Mesothelial cell of epicardium (in vitro differentiated cells): Measurements from ENCODE around the gene OLFM2. TPM values are rescaled to one million over a fixed set of nuclear protein-coding genes. Genes with fewer than 3 reads are reported as not detected.

Source experiments
- DNase-seq, 2 experiments: peaks; one replicate each; pipeline ENCODE4 v3.0.0; 2021; ENCODE audit warnings: low spot score in 2 of 2; ENCODE audit not compliant: unreplicated experiment in 2 of 2
- H3K27ac Mint-ChIP-seq: 2 replicates; pipeline ENCODE4 v1.8.0; 2021; ENCODE audit warnings: mixed read lengths
- H3K27me3 Mint-ChIP-seq: 2 replicates; pipeline ENCODE4 v1.8.0; 2021; ENCODE audit warnings: low read depth, mixed read lengths
- H3K36me3 Mint-ChIP-seq: 2 replicates; pipeline ENCODE4 v1.8.0; 2021; ENCODE audit warnings: mixed read lengths
- H3K4me1 Mint-ChIP-seq: 2 replicates; pipeline ENCODE4 v1.8.0; 2021; ENCODE audit warnings: mixed read lengths
- H3K4me3 Mint-ChIP-seq: 2 replicates; pipeline ENCODE4 v1.8.0; 2021; ENCODE audit warnings: mild to moderate bottlenecking, moderate library complexity, mixed read lengths
- H3K9me3 Mint-ChIP-seq: 2 replicates; pipeline ENCODE4 v1.8.0; 2021; ENCODE audit warnings: mixed read lengths
- CTCF ChIP-seq: fragments of 200-600 bp; sonication (generic); IDR thresholded peaks from one replicate; pipeline ENCODE4 v1.5.0; 2021; ENCODE audit warnings: antibody characterized with exemption; ENCODE audit not compliant: unreplicated experiment
- total RNA-seq: library from RNA; stranded (reverse); gene quantifications from 3 replicates; pipeline ENCODE4 v1.2.1, GENCODE V29; 2021

The OLFM2 gene
- total RNA-seq, 1 donor from 2014 or later, result 99.2 TPM

GRCh38 chr19:9969688-9969975 is 33.3 kb upstream of the OLFM2 start:
- H3K9me3 Mint-ChIP-seq, result no peaks in the 10 kb centered on the region
- H3K4me1 Mint-ChIP-seq, result no peaks in the 10 kb centered on the region
- H3K27me3 Mint-ChIP-seq, result peaks cover 58% of the 10 kb centered on the region
- no peak overlapping the region for H3K27ac Mint-ChIP-seq
- TF ChIP-seq CTCF, result no peak
- H3K36me3 Mint-ChIP-seq, result no peaks in the 10 kb centered on the region
- no peak overlapping the region for H3K4me3 Mint-ChIP-seq
- DNase-seq, result no peak

- no peak overlapping the region for H3K4me3 Mint-ChIP-seq
- no peaks in the 10 kb centered on the region for H3K4me1 Mint-ChIP-seq
- peaks cover 63% of the 10 kb centered on the region for H3K27me3 Mint-ChIP-seq
- no peak overlapping the region for H3K27ac Mint-ChIP-seq
- no peaks in the 10 kb centered on the region for H3K36me3 Mint-ChIP-seq
- no peak for DNase-seq
- no peak for TF ChIP-seq CTCF
- no peaks in the 10 kb centered on the region for H3K9me3 Mint-ChIP-seq
Measured at GRCh38 chr19:9968820-9969687, 32.7 kb upstream of the OLFM2 start.

- Mint-ChIP-seq H3K27me3 (peaks cover 75% of the 10 kb centered on the region), H3K27ac (no peak overlapping the region), H3K9me3 (no peaks in the 10 kb centered on the region), H3K36me3 (no peaks in the 10 kb centered on the region), H3K4me1 (no peaks in the 10 kb centered on the region), H3K4me3 (no peak overlapping the region)
- TF ChIP-seq CTCF, result no peak
- DNase-seq, result no peak
Measured at GRCh38 chr19:9967326-9967725, 31.0 kb upstream of the OLFM2 start.

- no peaks in the 10 kb centered on the region for H3K9me3 Mint-ChIP-seq
- DNase-seq, result no peak
- H3K4me1 Mint-ChIP-seq, result no peaks in the 10 kb centered on the region
- no peak for TF ChIP-seq CTCF
- H3K27ac Mint-ChIP-seq, result no peak overlapping the region
- H3K36me3 Mint-ChIP-seq, result no peaks in the 10 kb centered on the region
- H3K4me3 Mint-ChIP-seq, result no peak overlapping the region
- peaks cover 68% of the 10 kb centered on the region for H3K27me3 Mint-ChIP-seq
Measured at GRCh38 chr19:9966448-9966847, 30.1 kb upstream of the OLFM2 start.

- no peaks in the 10 kb centered on the region for H3K36me3 Mint-ChIP-seq
- DNase-seq, result no peak
- H3K4me3 Mint-ChIP-seq, result no peak overlapping the region
- no peak for TF ChIP-seq CTCF
- no peak overlapping the region for H3K27ac Mint-ChIP-seq
- peaks cover 65% of the 10 kb centered on the region for H3K27me3 Mint-ChIP-seq
- H3K4me1 Mint-ChIP-seq, result no peaks in the 10 kb centered on the region
- no peaks in the 10 kb centered on the region for H3K9me3 Mint-ChIP-seq
Measured at GRCh38 chr19:9966024-9966423, 29.7 kb upstream of the OLFM2 start.
